HepG2 (cell line): Measurements from ENCODE around the gene OR10A2. TPM values are rescaled to one million over a fixed set of nuclear protein-coding genes. Genes with fewer than 3 reads are reported as not detected.

Source experiments
- ATAC-seq: fragments of 200-7000 bp; cut with Tn5 transposase; 3 replicates; pipeline ENCODE4 v1.9.1; 2020; ENCODE audit warnings: mild to moderate bottlenecking, moderate library complexity
- BruUV-seq: library from RNA; stranded (reverse); fragments of 400-500 nt; replicated peaks from 2 replicates; lab custom pipeline; 2021; lab: Mats Ljungman, UMichigan
- CTCF ChIA-PET: fragments of 300-600 bp; formaldehyde crosslinking; extraction: SDS; loops from one replicate; lab custom pipeline; 2021; ENCODE audit warnings: low total read pairs, inconsistent platforms, low intra/inter-chr PET ratio; lab: Yijun Ruan, JAX
- POLR2A ChIA-PET: fragments of 350-600 bp; sonication (Branson Sonifier 250); formaldehyde crosslinking; loops from one replicate; lab custom pipeline; 2020; ENCODE audit warnings: antibody characterized with exemption, inconsistent platforms; lab: Yijun Ruan, JAX
- DNase-seq: peaks from one replicate; pipeline ENCODE4 v3.0.0-alpha.2; 2015; ENCODE audit warnings: low spot score
- FAIRE-seq: peaks from 3 replicates; lab custom pipeline; 2011; peaks lifted over from hg19 to GRCh38; lab: Jason Lieb, UNC
- H2AFZ ChIP-seq: one replicate; pipeline ENCODE4 v1.6.1; 2011; ENCODE audit warnings: low read length, inconsistent platforms
- H3K27ac ChIP-seq: fragments of 300-600 bp; 3 replicates; pipeline ENCODE4 v1.8.0; 2011; ENCODE audit warnings: mixed run types, mild to moderate bottlenecking, mixed read lengths, low read length, inconsistent platforms; ENCODE audit not compliant: insufficient read depth; ENCODE audit errors: extremely low read length
- H3K27me3 ChIP-seq, 2 experiments: fragments of 200-600 bp in 1 of 2; 2 replicates in 1 of 2; 3 replicates in 1 of 2; pipeline versions ENCODE4 v1.6.0 to v1.8.0; 2011; ENCODE audit warnings: low read length in 2 of 2, mild to moderate bottlenecking in 2 of 2, moderate library complexity in 2 of 2, inconsistent platforms in 1 of 2; ENCODE audit not compliant: insufficient read depth in 2 of 2, control insufficient read depth in 1 of 2
- H3K36me3 ChIP-seq, 2 experiments: fragments of 200-600 bp in 1 of 2; replicated peaks in 1 of 2; 2 replicates in 1 of 2; 3 replicates in 1 of 2; pipeline versions ENCODE4 v1.5.1 to v1.8.0; 2011; ENCODE audit warnings: low read length in 2 of 2, inconsistent platforms in 1 of 2; ENCODE audit not compliant: insufficient read depth in 2 of 2, control insufficient read depth in 1 of 2
- H3K4me1 ChIP-seq: 2 replicates; pipeline ENCODE4 v1.5.1; 2012; ENCODE audit warnings: low read length, inconsistent platforms; ENCODE audit not compliant: insufficient read depth
- H3K4me2 ChIP-seq: 2 replicates; pipeline ENCODE4 v1.6.0; 2011; ENCODE audit warnings: low read depth, low read length, inconsistent platforms
- H3K4me3 ChIP-seq, 3 experiments: fragments of 200-600 bp in 1 of 3; sonication (generic), shearing (Covaris generic) in 1 of 3; replicated peaks in 1 of 3; 2 replicates each; pipeline ENCODE4 v1.5.1; 2011 to 2016; ENCODE audit warnings: low read length in 3 of 3, inconsistent platforms in 2 of 3, low read depth in 2 of 3, mild to moderate bottlenecking in 2 of 3, control low read depth in 1 of 3, mixed read lengths in 1 of 3; ENCODE audit not compliant: insufficient read depth in 1 of 3
- H3K79me2 ChIP-seq: one replicate; pipeline ENCODE4 v1.6.1; 2011; ENCODE audit warnings: low read length, inconsistent platforms; ENCODE audit not compliant: insufficient read depth
- H3K9ac ChIP-seq: 2 replicates; pipeline ENCODE4 v1.6.0; 2011; ENCODE audit warnings: mild to moderate bottlenecking, low read depth, low read length, inconsistent platforms; ENCODE audit not compliant: insufficient read depth
- H3K9me3 ChIP-seq: 2 replicates; pipeline ENCODE4 v1.5.1; 2012; ENCODE audit warnings: mild to moderate bottlenecking, low read length
- H4K20me1 ChIP-seq: 2 replicates; pipeline ENCODE4 v1.6.0; 2011; ENCODE audit warnings: inconsistent platforms, mild to moderate bottlenecking, low read length, moderate library complexity; ENCODE audit not compliant: insufficient read depth
- ATF7 ChIP-seq, 2 experiments: fragments of 450-650 bp in 1 of 2; sonication (generic) in 1 of 2; formaldehyde crosslinking in 1 of 2; IDR thresholded peaks; 2 replicates each; pipeline versions ENCODE4 v1.4.0 to v1.6.1; 2016 to 2020; ENCODE audit warnings: antibody characterized with exemption in 1 of 2, mild to moderate bottlenecking in 1 of 2, missing genetic modification reagents in 1 of 2
- CREBL2 ChIP-seq: sonication (generic); formaldehyde crosslinking; IDR thresholded peaks from 2 replicates; pipeline ENCODE4 v1.8.1; 2023; ENCODE audit warnings: missing genetic modification reagents, mild to moderate bottlenecking, borderline replicate concordance
- ETS1 ChIP-seq: sonication (generic); formaldehyde crosslinking; IDR thresholded peaks from 2 replicates; pipeline ENCODE4 v1.4.0; 2020; ENCODE audit warnings: missing genetic modification reagents
- HES4 ChIP-seq: sonication (generic); formaldehyde crosslinking; IDR thresholded peaks from 2 replicates; pipeline ENCODE4 v1.9.0; 2021; ENCODE audit warnings: mild to moderate bottlenecking, missing genetic modification reagents, borderline replicate concordance
- HNRNPUL1 ChIP-seq: fragments of 200-400 bp; formaldehyde crosslinking; IDR thresholded peaks from 2 replicates; pipeline ENCODE4 v1.6.1; 2017; ENCODE audit warnings: low read depth, mild to moderate bottlenecking, low read length, moderate library complexity
- MTERF4 ChIP-seq: sonication (generic); formaldehyde crosslinking; IDR thresholded peaks from 2 replicates; pipeline ENCODE4 v1.8.0; 2023; ENCODE audit warnings: mild to moderate bottlenecking, missing genetic modification reagents
- NFE2L2 ChIP-seq: fragments of 150-350 bp; IDR thresholded peaks from 2 replicates; pipeline ENCODE4 v1.6.1; 2014; ENCODE audit warnings: low read length
- PCBP1 ChIP-seq: fragments of 200-400 bp; formaldehyde crosslinking; IDR thresholded peaks from 2 replicates; pipeline ENCODE4 v1.6.1; 2017; ENCODE audit warnings: mild to moderate bottlenecking, low read depth, low read length, borderline replicate concordance
- POLR2AphosphoS5 ChIP-seq: IDR thresholded peaks from 2 replicates; pipeline ENCODE4 v1.6.1; 2012; ENCODE audit warnings: low read depth, low read length
- SMARCE1 ChIP-seq: fragments of 450-650 bp; IDR thresholded peaks from 2 replicates; pipeline ENCODE4 v1.6.1; 2017; ENCODE audit warnings: borderline replicate concordance
- SMYD3 ChIP-seq: sonication (generic); formaldehyde crosslinking; IDR thresholded peaks from 2 replicates; pipeline ENCODE4 v1.8.1; 2023; ENCODE audit warnings: mild to moderate bottlenecking, missing genetic modification reagents
- TFDP1 ChIP-seq: IDR thresholded peaks from 2 replicates; pipeline ENCODE4 v1.6.1; 2016; ENCODE audit warnings: missing compliant biosample characterization, missing genetic modification reagents, borderline replicate concordance
- U2AF2 ChIP-seq: fragments of 200-400 bp; formaldehyde crosslinking; IDR thresholded peaks from 2 replicates; pipeline ENCODE4 v1.6.1; 2017; ENCODE audit warnings: low read depth, mild to moderate bottlenecking, low read length
- ZBTB4 ChIP-seq: sonication (generic); formaldehyde crosslinking; IDR thresholded peaks from 2 replicates; pipeline ENCODE4 v1.4.0; 2020; ENCODE audit warnings: missing genetic modification reagents, mild to moderate bottlenecking, borderline replicate concordance
- ZBTB7A ChIP-seq: sonication (generic); formaldehyde crosslinking; IDR thresholded peaks from 2 replicates; pipeline ENCODE4 v1.8.0; 2022; ENCODE audit warnings: mild to moderate bottlenecking, missing genetic modification reagents
- ZNF33A ChIP-seq: sonication (generic); formaldehyde crosslinking; IDR thresholded peaks from 2 replicates; pipeline ENCODE4 v1.5.1; 2020; ENCODE audit warnings: missing genetic modification reagents, mild to moderate bottlenecking, moderate library complexity, borderline replicate concordance
- ZNF430 ChIP-seq: sonication (generic); formaldehyde crosslinking; IDR thresholded peaks from 2 replicates; pipeline ENCODE4 v1.9.0; 2021; ENCODE audit warnings: mild to moderate bottlenecking, missing genetic modification reagents
- WGBS: methylation state at CpG from one replicate; pipeline ENCODE4 v1.1.6; 2017; ENCODE audit warnings: low lambda C conversion rate; 5-methylcytosine and 5-hydroxymethylcytosine counted together
- in situ Hi-C: cut with HindIII; loops from 2 replicates; pipeline ENCODE4 v1.10.0; 2017; ENCODE audit warnings: low pct_unique_long_range_greater_than_20kb; ENCODE audit not compliant: extremely low pct_ligation_motif_present
- intact Hi-C: fragments of 100-400 bp; cut with micrococcal nuclease; formaldehyde crosslinking; loops from one replicate; pipeline ENCODE4 v1.10.0; 2022; ENCODE audit not compliant: unreplicated experiment
- polyA plus RNA-seq, 8 experiments: library from polyadenylated mRNA; depleted of rRNA in 3 of 8; stranded (reverse) in 7 of 8; unstranded in 1 of 8; fragments of >200 nt; fragmentation: Illumina TruSeq in 4 of 8; extraction: Trizol in 4 of 8; gene quantifications; 2 replicates each; pipeline versions ENCODE4 v1.2.1 to v1.2.3, GENCODE V29; 2011 to 2016; ENCODE audit warnings: low read depth in 4 of 8, missing spikeins in 1 of 8, mixed read lengths in 1 of 8; ENCODE audit not compliant: insufficient read depth in 1 of 8
- total RNA-seq, 5 experiments: library from RNA; depleted of rRNA; stranded (reverse); fragments of >200 nt; fragmentation: Illumina TruSeq; extraction: Trizol; gene quantifications; 2 replicates each; pipeline ENCODE4 v1.2.3, GENCODE V29; 2016; ENCODE audit warnings: low read depth in 1 of 5

OR10A2 gene
- total and polyA plus RNA-seq, 2 of the 13 experiments (the other 11 are each of a cell fraction or from before 2014, with no cell fraction given): not detected

GRCh38 chr11:6855971-6856541, 6.8 kb upstream of the OR10A2 start (continued):
- TF ChIP-seq ZBTB4 (CRISPR knock-in tag): no peak
- TF ChIP-seq PCBP1: no peak
- TF ChIP-seq SMARCE1: no peak
- TF ChIP-seq ZNF33A (CRISPR knock-in tag): no peak
- no peak for TF ChIP-seq MTERF4 (CRISPR knock-in tag)
- no peak for TF ChIP-seq ZBTB7A (CRISPR knock-in tag)
- TF ChIP-seq HNRNPUL1: no peak
- no peak for TF ChIP-seq ZNF430 (CRISPR knock-in tag)

- no peaks in the 10 kb centered on the region for H4K20me1 ChIP-seq
- ATAC-seq (no peak), DNase-seq (no peak), FAIRE-seq (no peak)
- 0 out of 2 replicates have a peak, but pooled peaks cover 3% of the 10 kb centered on the region for H3K9me3 ChIP-seq
- no peak overlapping the region for H3K4me2 ChIP-seq
- H3K27ac ChIP-seq: no peak overlapping the region
- H3K36me3 ChIP-seq: no peaks in the 10 kb centered on the region
- POLR2A ChIA-PET: no interaction called here
- intact Hi-C loops (no loop called here), in situ Hi-C loops (no loop called here)
- no TSS peak for BruUV-seq
- H3K9ac ChIP-seq: no peak overlapping the region
- CTCF ChIA-PET: no interaction called here
- no peak overlapping the region for H2AFZ ChIP-seq
- no peaks in the 10 kb centered on the region for H3K79me2 ChIP-seq
- H3K27me3 ChIP-seq: peaks cover 0 to under 1% of the 10 kb centered on the region in 2 experiments; a peak in 1 of 5 replicates
- no peaks in the 10 kb centered on the region for H3K4me1 ChIP-seq
- no peak overlapping the region for H3K4me3 ChIP-seq
- WGBS: 0% methylated on average over 3 of the region's 3 CpGs
- no peak for TF ChIP-seq CREBL2 (CRISPR knock-in tag)
- TF ChIP-seq HES4 (CRISPR knock-in tag): no peak
- TF ChIP-seq NFE2L2: no peak
- TF ChIP-seq TFDP1 (CRISPR knock-in tag): no peak
- no peak for TF ChIP-seq U2AF2
- TF ChIP-seq ETS1: no peak
- no peak for TF ChIP-seq ATF7 (IDR thresholded peaks at IDR 0.05)
- no peak for TF ChIP-seq ATF7 (CRISPR knock-in tag; IDR thresholded peaks at IDR 0.05)
- no peak for TF ChIP-seq SMYD3 (CRISPR knock-in tag)
- TF ChIP-seq POLR2AphosphoS5: no peak
These were observed 6.0 kb upstream of the OR10A2 start for GRCh38 chr11:6856871-6857270.
